HG02943 (cell line): ENCODE results near the gene IL21.
"Not testable (repeated sequence)": the region's sequence is repeated elsewhere in the genome, so short reads cannot be mapped to it uniquely, and the experiment has no call there.

Experiments used
- ATAC-seq: cut with Tn5 transposase; IDR thresholded peaks from one replicate; pipeline ENCODE4 v1.9.1; 2021; ENCODE audit warnings: mild to moderate bottlenecking, low read depth, moderate library complexity; ENCODE audit not compliant: unreplicated experiment

The IL21 gene

GRCh38 chr4:122621016-122621507 lies at the start of gene IL21:
Gene IL21, minus strand, starts transcription at chr4:122621066. Its CDS starts 55 bp downstream, at chr4:122621011.
- no peak for ATAC-seq

GRCh38 chr4:122669911-122670738 lies 49.3 kb upstream of the IL21 start:
- ATAC-seq, result no peak

- ATAC-seq, result no peak
These were observed 47.4 kb upstream of the IL21 start for GRCh38 chr4:122668241-122668640.

GRCh38 chr4:122666527-122667245 lies 45.8 kb upstream of the IL21 start:
- ATAC-seq, result no peak

GRCh38 chr4:122665161-122665929 lies 44.5 kb upstream of the IL21 start:
- ATAC-seq, result no peak

- no peak for ATAC-seq
These were observed 43.1 kb upstream of the IL21 start for GRCh38 chr4:122663814-122664610.

- no peak for ATAC-seq
These were observed 42.4 kb upstream of the IL21 start for GRCh38 chr4:122663291-122663690.

GRCh38 chr4:122662701-122663100 lies 41.8 kb upstream of the IL21 start:
- ATAC-seq, result no peak

GRCh38 chr4:122661176-122662160 lies 40.6 kb upstream of the IL21 start:
- ATAC-seq, result no peak

GRCh38 chr4:122658818-122659295 lies 38.0 kb upstream of the IL21 start:
- ATAC-seq, result no peak

- ATAC-seq, result no peak
These were observed 37.5 kb upstream of the IL21 start for GRCh38 chr4:122658377-122658776.

- ATAC-seq, result no peak
These were observed 36.7 kb upstream of the IL21 start for GRCh38 chr4:122657553-122657952.

GRCh38 chr4:122656583-122656982 lies 35.7 kb upstream of the IL21 start:
- ATAC-seq, result not testable (repeated sequence)

- no peak for ATAC-seq
These were observed 31.5 kb upstream of the IL21 start for GRCh38 chr4:122652379-122652778.

- ATAC-seq, result no peak
These were observed 29.3 kb upstream of the IL21 start for GRCh38 chr4:122650148-122650547.

GRCh38 chr4:122647656-122648055 lies 26.8 kb upstream of the IL21 start:
- ATAC-seq, result no peak

GRCh38 chr4:122643257-122643656 lies 22.4 kb upstream of the IL21 start:
- ATAC-seq, result no peak

- ATAC-seq, result no peak
These were observed 18.3 kb upstream of the IL21 start for GRCh38 chr4:122639181-122639580.

GRCh38 chr4:122636697-122637096 lies 15.8 kb upstream of the IL21 start:
- no peak for ATAC-seq
